ENCODE measurements around the gene RAB26. TPM values are rescaled to one million over a fixed set of nuclear protein-coding genes. Genes with fewer than 3 reads are reported as not detected.

RAB26 gene
- polyA plus RNA-seq, 1 donor from 2014 or later: 4.9 TPM

- H3K27ac ChIP-seq (ENCODE audit: low read length): no peak overlapping the region
- no peak overlapping the region for H3K4me3 ChIP-seq (ENCODE audit: low read length)
- no peaks in the 10 kb centered on the region for H4K20me1 ChIP-seq (ENCODE audit: insufficient read depth)
- no peaks in the 10 kb centered on the region for H3K9me3 ChIP-seq (ENCODE audit: low read length)
- no peak overlapping the region for H2AFZ ChIP-seq (ENCODE audit: low read depth, low read length)
- no peaks in the 10 kb centered on the region for H3K27me3 ChIP-seq (ENCODE audit: insufficient read depth, low read depth, low read length)
- no peaks in the 10 kb centered on the region for H3K36me3 ChIP-seq (ENCODE audit: insufficient read depth, low read length)
- TF ChIP-seq, protein P1, sequence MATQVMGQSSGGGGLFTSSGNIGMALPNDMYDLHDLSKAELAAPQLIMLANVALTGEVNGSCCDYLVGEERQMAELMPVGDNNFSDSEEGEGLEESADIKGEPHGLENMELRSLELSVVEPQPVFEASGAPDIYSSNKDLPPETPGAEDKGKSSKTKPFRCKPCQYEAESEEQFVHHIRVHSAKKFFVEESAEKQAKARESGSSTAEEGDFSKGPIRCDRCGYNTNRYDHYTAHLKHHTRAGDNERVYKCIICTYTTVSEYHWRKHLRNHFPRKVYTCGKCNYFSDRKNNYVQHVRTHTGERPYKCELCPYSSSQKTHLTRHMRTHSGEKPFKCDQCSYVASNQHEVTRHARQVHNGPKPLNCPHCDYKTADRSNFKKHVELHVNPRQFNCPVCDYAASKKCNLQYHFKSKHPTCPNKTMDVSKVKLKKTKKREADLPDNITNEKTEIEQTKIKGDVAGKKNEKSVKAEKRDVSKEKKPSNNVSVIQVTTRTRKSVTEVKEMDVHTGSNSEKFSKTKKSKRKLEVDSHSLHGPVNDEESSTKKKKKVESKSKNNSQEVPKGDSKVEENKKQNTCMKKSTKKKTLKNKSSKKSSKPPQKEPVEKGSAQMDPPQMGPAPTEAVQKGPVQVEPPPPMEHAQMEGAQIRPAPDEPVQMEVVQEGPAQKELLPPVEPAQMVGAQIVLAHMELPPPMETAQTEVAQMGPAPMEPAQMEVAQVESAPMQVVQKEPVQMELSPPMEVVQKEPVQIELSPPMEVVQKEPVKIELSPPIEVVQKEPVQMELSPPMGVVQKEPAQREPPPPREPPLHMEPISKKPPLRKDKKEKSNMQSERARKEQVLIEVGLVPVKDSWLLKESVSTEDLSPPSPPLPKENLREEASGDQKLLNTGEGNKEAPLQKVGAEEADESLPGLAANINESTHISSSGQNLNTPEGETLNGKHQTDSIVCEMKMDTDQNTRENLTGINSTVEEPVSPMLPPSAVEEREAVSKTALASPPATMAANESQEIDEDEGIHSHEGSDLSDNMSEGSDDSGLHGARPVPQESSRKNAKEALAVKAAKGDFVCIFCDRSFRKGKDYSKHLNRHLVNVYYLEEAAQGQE (IDR thresholded peaks at IDR 0.05; ENCODE audit: borderline replicate concordance): no peak
- TF ChIP-seq SMC3 (conservative IDR thresholded peaks at IDR 0.05; ENCODE audit: poor library complexity) (no peak), CTCF (IDR thresholded peaks at IDR 0.05; ENCODE audit: poor library complexity, severe bottlenecking) (no peak), POLR2AphosphoS5 (IDR thresholded peaks at IDR 0.05) (no peak)
- no peaks in the 10 kb centered on the region for H3F3A ChIP-seq (ENCODE audit: insufficient read depth, low read length, poor library complexity, severe bottlenecking)
- no peak overlapping the region for H3K9ac ChIP-seq (ENCODE audit: low read length)
- H3K9me2 ChIP-seq (ENCODE audit: insufficient read depth, low read length): no peaks in the 10 kb centered on the region
- no peaks in the 10 kb centered on the region for H3K79me2 ChIP-seq (replicated peaks; ENCODE audit: insufficient read depth, low read length)
- H3K4me2 ChIP-seq (ENCODE audit: low read length): no peak overlapping the region
These were observed 40.9 kb downstream of the RAB26 start for GRCh38 chr16:2189252-2189893.

DNA sequence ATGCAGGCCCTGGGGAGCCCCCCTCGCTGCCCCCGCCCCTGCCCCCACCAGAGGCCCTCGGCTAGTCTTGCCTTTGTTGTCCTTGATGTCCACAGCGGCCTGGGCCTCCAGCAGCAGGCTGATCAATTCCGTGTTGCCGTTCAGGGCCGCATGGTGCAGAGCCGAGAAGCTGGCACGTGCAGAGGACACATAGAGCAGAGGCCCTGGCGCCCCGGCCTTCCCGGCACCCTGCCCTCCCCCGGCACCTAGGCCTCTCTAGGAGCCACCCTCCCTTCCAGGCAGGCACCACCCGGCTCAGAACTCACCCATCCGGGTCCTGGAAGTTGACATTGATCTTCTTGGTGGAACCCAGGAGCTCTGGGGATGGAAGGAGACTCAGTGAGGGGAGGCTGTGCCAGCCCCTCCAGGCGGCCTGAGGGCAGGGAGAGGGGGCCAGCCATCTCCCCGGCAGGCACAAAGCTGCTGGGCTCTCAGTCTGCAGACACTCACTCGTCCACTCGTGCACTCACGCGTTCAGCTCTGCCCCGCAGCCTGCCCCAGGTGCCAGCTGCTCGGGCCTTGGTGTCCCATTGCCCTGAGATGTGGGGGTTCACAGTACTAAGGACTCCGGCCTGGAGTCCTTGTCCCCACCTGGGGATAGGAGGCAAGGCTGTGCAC is 41.7 kb downstream of the RAB26 start:
- no peaks in the 10 kb centered on the region for H3K36me3 ChIP-seq (ENCODE audit: insufficient read depth, low read length)
- no peak overlapping the region for H3K4me3 ChIP-seq (ENCODE audit: low read length)
- no peak overlapping the region for H2AFZ ChIP-seq (ENCODE audit: low read depth, low read length)
- H3K9me2 ChIP-seq (ENCODE audit: insufficient read depth, low read length): no peaks in the 10 kb centered on the region
- no peak for TF ChIP-seq CTCF (IDR thresholded peaks at IDR 0.05; ENCODE audit: poor library complexity, severe bottlenecking)
- no peak for TF ChIP-seq RAD21 (conservative IDR thresholded peaks at IDR 0.05)
- no peak overlapping the region for H3K4me2 ChIP-seq (ENCODE audit: low read length)
- no peak overlapping the region for H3K27ac ChIP-seq (ENCODE audit: low read length)
- peaks cover 2% of the 10 kb centered on the region for H3K79me2 ChIP-seq (replicated peaks; ENCODE audit: insufficient read depth, low read length)
- H3F3A ChIP-seq (ENCODE audit: insufficient read depth, low read length, poor library complexity, severe bottlenecking): no peaks in the 10 kb centered on the region
- H3K9me3 ChIP-seq (ENCODE audit: low read length): no peaks in the 10 kb centered on the region
- no peak overlapping the region for H3K9ac ChIP-seq (ENCODE audit: low read length)
- no peaks in the 10 kb centered on the region for H3K27me3 ChIP-seq (ENCODE audit: insufficient read depth, low read depth, low read length)
- no peaks in the 10 kb centered on the region for H4K20me1 ChIP-seq (ENCODE audit: insufficient read depth)
